ENCODE data around the gene CELA3A. TPM values are rescaled to one million over a fixed set of nuclear protein-coding genes. Genes with fewer than 3 reads are reported as not detected.

CELA3A gene
- total RNA-seq, 1 donor from 2014 or later: not detected

DNA sequence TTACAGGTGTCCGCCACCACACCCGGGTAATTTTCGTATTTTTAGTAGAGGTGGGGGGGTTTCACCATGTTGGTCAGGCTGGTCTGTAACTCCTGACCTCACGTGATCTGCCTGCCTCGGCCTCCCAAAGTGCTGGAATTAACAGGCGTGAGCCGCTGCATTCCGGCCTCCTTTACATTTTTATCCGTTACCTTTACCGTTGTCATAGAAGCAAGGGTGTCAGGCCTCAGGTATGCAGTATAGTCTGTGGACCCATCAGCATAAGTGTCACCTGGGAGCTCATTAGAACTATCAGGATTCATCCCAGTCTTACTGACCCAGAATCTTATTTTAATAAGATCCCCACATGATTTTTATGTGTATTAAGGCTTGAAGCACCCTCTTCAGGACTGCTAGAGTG is 56.4 kb downstream of the CELA3A start:
- Histone ChIP-seq H3K4me3 (ENCODE audit: low read depth, low read length) (no peak overlapping the region), H3K27me3 (ENCODE audit: control insufficient read depth, insufficient read depth, low read length) (no peaks in the 10 kb centered on the region), H3K36me3 (ENCODE audit: control insufficient read depth, insufficient read depth, low read length) (no peaks in the 10 kb centered on the region)
- no peak for DNase-seq (ENCODE audit: low read depth)
- TF ChIP-seq, protein P1, sequence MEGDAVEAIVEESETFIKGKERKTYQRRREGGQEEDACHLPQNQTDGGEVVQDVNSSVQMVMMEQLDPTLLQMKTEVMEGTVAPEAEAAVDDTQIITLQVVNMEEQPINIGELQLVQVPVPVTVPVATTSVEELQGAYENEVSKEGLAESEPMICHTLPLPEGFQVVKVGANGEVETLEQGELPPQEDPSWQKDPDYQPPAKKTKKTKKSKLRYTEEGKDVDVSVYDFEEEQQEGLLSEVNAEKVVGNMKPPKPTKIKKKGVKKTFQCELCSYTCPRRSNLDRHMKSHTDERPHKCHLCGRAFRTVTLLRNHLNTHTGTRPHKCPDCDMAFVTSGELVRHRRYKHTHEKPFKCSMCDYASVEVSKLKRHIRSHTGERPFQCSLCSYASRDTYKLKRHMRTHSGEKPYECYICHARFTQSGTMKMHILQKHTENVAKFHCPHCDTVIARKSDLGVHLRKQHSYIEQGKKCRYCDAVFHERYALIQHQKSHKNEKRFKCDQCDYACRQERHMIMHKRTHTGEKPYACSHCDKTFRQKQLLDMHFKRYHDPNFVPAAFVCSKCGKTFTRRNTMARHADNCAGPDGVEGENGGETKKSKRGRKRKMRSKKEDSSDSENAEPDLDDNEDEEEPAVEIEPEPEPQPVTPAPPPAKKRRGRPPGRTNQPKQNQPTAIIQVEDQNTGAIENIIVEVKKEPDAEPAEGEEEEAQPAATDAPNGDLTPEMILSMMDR (IDR thresholded peaks at IDR 0.05; ENCODE audit: insufficient read depth, low read length, poor library complexity, severe bottlenecking): no peak

Other genes with a start within 250 kb of the CELA3A start
- gene USP48, start 218.5 kb upstream of the CELA3A start, total RNA-seq: 26.1 TPM in 2 replicates
- gene LDLRAD2, start 189.4 kb upstream of the CELA3A start, total RNA-seq: not detected in 2 replicates
- gene HSPG2, start 64.3 kb upstream of the CELA3A start, total RNA-seq: 122 and 152 TPM in 2 replicates
- not detected in 2 replicates for gene CELA3B, start 24.6 kb upstream of the CELA3A start, total RNA-seq
- gene CDC42, start 51.1 kb downstream of the CELA3A start, total RNA-seq: 292 and 327 TPM in 2 replicates
- 0.14 and 0.58 TPM in 2 replicates for gene WNT4, start 141.4 kb downstream of the CELA3A start, total RNA-seq

Measured in kidney epithelial cell (primary cell).